ENCODE measurements around the gene FNDC1. TPM values are rescaled to one million over a fixed set of nuclear protein-coding genes. Genes with fewer than 3 reads are reported as not detected.

FNDC1 gene
- total RNA-seq, 2 donors from 2014 or later = 4.1 to 5.3 TPM

DNA sequence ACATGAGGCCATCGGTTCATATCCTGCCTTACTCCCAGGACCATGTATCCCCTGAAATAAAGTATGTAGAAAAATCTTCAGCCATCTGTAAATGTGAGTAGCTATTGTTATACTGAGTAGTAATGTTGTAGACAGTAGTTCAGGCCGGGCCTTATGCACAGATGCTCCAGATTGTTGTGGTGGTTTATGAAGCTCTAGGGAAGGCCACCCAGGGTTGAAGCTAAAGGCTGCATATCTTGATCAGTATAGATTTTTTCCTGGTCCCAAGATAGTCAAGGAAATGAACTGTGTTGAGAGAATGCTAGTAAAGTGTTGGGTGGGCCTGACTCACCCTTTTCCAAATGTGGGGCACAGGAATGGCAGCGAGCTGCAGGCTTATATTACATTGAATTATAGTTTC lies 81.4 kb downstream of the FNDC1 start:
- Histone ChIP-seq H3K4me1 (ENCODE audit: control insufficient read depth in 1 of 2, low read depth in 2 of 2) (peaks cover 13 to 29% of the 10 kb centered on the region in 2 donors), H3K36me3 (no peaks in the 10 kb centered on the region), H3K27me3 (replicated peaks; ENCODE audit: insufficient read depth) (no peaks in the 10 kb centered on the region), H3K27ac (no peak overlapping the region), H3K4me3 (no peak overlapping the region), H3K9me3 (no peaks in the 10 kb centered on the region)
- DNase-seq (ENCODE audit: low spot score) (no peak), ATAC-seq (ENCODE audit: insufficient number of reproducible peaks, low FRiP score, low read depth) (no peak)
- TF ChIP-seq, protein P1, sequence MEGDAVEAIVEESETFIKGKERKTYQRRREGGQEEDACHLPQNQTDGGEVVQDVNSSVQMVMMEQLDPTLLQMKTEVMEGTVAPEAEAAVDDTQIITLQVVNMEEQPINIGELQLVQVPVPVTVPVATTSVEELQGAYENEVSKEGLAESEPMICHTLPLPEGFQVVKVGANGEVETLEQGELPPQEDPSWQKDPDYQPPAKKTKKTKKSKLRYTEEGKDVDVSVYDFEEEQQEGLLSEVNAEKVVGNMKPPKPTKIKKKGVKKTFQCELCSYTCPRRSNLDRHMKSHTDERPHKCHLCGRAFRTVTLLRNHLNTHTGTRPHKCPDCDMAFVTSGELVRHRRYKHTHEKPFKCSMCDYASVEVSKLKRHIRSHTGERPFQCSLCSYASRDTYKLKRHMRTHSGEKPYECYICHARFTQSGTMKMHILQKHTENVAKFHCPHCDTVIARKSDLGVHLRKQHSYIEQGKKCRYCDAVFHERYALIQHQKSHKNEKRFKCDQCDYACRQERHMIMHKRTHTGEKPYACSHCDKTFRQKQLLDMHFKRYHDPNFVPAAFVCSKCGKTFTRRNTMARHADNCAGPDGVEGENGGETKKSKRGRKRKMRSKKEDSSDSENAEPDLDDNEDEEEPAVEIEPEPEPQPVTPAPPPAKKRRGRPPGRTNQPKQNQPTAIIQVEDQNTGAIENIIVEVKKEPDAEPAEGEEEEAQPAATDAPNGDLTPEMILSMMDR (IDR thresholded peaks at IDR 0.05) = no peak

DNA sequence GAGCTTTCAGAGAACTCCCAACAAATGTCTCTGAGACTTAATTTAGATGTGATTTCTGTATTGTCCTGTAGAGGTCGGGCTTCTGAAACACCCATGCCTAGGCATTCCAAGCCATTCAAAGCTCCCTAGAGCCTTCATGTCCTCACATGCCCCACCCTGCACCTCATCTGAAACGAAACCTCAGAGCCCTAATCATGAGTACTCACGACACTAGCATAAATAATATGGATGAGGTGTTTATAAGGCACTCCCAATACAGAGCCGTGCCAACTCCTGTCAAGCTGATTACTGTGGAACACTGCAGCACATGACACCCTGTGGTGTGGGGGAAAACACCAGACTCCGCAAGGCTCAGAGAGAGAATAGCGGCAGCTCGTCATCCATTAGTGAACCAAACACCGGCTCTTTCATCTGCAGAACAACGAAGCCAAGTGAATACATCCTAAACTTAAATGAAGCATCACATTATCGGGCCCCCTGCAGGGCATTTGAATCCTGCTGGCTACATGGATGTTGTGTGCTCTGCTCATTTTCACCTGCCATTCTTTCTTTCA lies 83.8 kb downstream of the FNDC1 start:
- DNase-seq (ENCODE audit: low spot score) = no peak
- peak; percentile 22 for ATAC-seq (ENCODE audit: insufficient number of reproducible peaks, low FRiP score, low read depth)
- TF ChIP-seq, protein P1 (IDR thresholded peaks at IDR 0.05) = peak; percentile 55
- no peaks in the 10 kb centered on the region for H3K36me3 ChIP-seq
- H3K4me1 ChIP-seq (ENCODE audit: control insufficient read depth in 1 of 2, low read depth in 2 of 2) = peaks cover 13 to 29% of the 10 kb centered on the region in 2 donors
- H3K9me3 ChIP-seq = no peaks in the 10 kb centered on the region
- H3K4me3 ChIP-seq = no peak overlapping the region
- no peaks in the 10 kb centered on the region for H3K27me3 ChIP-seq (replicated peaks; ENCODE audit: insufficient read depth)
- H3K27ac ChIP-seq = no peak overlapping the region

DNA sequence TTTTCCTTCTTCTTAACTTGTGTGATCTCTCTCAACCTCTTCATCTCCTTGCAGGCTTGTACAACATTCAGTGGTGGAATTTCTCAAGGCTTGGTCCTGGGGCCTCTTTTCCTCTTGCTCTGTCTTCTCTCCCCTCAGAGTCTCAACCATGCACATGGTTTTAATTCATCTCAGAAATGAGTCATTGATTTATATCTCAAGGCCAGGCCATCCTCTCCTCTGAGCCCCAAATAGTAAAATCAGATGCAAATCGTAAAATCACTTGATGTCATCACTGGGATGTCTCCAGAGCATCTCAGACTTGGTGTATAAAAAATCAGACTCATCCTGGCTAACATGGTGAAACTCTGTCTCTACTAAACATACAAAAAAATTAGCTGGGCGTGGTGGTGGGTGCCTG lies 85.0 kb downstream of the FNDC1 start:
- DNase-seq (ENCODE audit: low spot score) (no peak), ATAC-seq (ENCODE audit: insufficient number of reproducible peaks, low FRiP score, low read depth) (no peak)
- Histone ChIP-seq H3K9me3 (no peaks in the 10 kb centered on the region), H3K36me3 (no peaks in the 10 kb centered on the region), H3K27me3 (replicated peaks; ENCODE audit: insufficient read depth) (no peaks in the 10 kb centered on the region), H3K27ac (no peak overlapping the region), H3K4me1 (ENCODE audit: control insufficient read depth in 1 of 2, low read depth in 2 of 2) (peaks cover 8 to 33% of the 10 kb centered on the region in 2 donors), H3K4me3 (no peak overlapping the region)
- TF ChIP-seq, protein P1 (IDR thresholded peaks at IDR 0.05) = no peak

DNA sequence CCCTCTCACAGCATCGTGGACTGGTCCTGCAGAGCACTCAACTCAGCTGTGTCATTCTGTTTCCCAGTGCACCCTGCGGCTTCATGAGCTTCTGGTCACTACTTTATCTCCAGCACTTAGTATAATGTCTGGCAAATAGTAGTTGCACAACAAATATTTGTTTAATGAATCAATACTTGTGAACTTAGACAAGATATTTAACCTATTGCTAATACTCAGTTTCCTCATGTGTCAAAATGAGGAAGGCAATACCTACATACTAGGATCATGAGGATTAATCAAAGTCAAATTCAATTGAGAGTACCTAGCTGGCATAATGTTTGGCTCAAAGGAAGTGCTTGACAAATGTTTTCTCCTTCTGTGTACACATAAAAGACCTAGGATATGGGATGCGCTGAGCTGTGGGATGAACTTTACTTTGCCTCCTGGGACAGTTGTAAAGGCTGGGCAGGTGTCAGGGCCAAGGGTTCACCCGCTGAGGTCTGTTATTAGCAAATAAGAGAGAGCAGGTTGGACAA lies 86.3 kb downstream of the FNDC1 start:
- H3K4me1 ChIP-seq (ENCODE audit: control insufficient read depth in 1 of 2, low read depth in 2 of 2) = peaks cover 11 to 33% of the 10 kb centered on the region in 2 donors
- H3K27me3 ChIP-seq (replicated peaks; ENCODE audit: insufficient read depth) = no peaks in the 10 kb centered on the region
- H3K27ac ChIP-seq = no peak overlapping the region
- DNase-seq (ENCODE audit: low spot score) (no peak), ATAC-seq (ENCODE audit: insufficient number of reproducible peaks, low FRiP score, low read depth) (no peak)
- H3K36me3 ChIP-seq = no peaks in the 10 kb centered on the region
- no peaks in the 10 kb centered on the region for H3K9me3 ChIP-seq
- TF ChIP-seq, protein P1 (IDR thresholded peaks at IDR 0.05) = no peak
- no peak overlapping the region for H3K4me3 ChIP-seq

DNA sequence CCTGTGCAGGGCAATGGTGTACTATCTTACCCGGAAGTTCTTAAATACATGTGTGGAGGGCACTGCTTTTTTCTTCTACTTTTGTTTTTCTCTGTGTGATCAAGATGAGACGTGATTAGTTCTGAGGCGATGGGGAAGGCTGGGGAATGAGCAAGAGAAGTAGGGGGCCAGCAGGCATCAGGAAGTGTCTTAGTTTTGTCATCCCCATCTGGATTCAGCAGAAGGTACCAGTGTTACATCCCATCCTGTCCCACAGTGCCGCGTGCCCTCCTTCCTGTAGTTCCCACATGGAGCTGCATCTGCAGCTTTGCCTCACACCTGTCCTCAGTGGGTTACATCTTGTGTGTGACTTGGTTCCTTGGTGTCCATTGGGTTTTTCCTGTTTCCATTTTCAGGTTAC lies 86.9 kb downstream of the FNDC1 start:
- TF ChIP-seq, protein P1 (IDR thresholded peaks at IDR 0.05) = no peak
- H3K4me1 ChIP-seq (ENCODE audit: control insufficient read depth in 1 of 2, low read depth in 2 of 2) = peaks cover 11 to 31% of the 10 kb centered on the region in 2 donors
- no peaks in the 10 kb centered on the region for H3K27me3 ChIP-seq (replicated peaks; ENCODE audit: insufficient read depth)
- no peaks in the 10 kb centered on the region for H3K36me3 ChIP-seq
- DNase-seq (ENCODE audit: low spot score) = no peak
- no peak overlapping the region for H3K27ac ChIP-seq
- H3K4me3 ChIP-seq = no peak overlapping the region
- H3K9me3 ChIP-seq = no peaks in the 10 kb centered on the region
- ATAC-seq (ENCODE audit: insufficient number of reproducible peaks, low FRiP score, low read depth) = no peak

Measured in thoracic aorta (tissue), 2 donors.